RWPE1 (cell line): ENCODE measurements around the gene ACP7.

Source experiments
- CTCF ChIA-PET: fragments of 350-600 bp; sonication (Branson Sonifier 250); formaldehyde crosslinking; extraction: SDS; loops from one replicate; lab custom pipeline; 2021; lab: Yijun Ruan, JAX
- POLR2A ChIA-PET: fragments of 400-600 bp; formaldehyde crosslinking; extraction: SDS; loops from one replicate; lab custom pipeline; 2020; ENCODE audit warnings: antibody characterized with exemption; ENCODE audit not compliant: low non-redundant PET; lab: Yijun Ruan, JAX
- DNase-seq: peaks from one replicate; pipeline ENCODE4 v3.0.0; 2012; ENCODE audit warnings: low spot score
- H3K27ac ChIP-seq: fragments of 450-650 bp; 2 replicates; pipeline ENCODE4 v1.5.1; 2017
- CTCF ChIP-seq: fragments of 450-650 bp; conservative IDR thresholded peaks from 2 replicates; pipeline ENCODE4 v1.5.1; 2017; ENCODE audit warnings: low read depth, mild to moderate bottlenecking

The ACP7 gene

DNA sequence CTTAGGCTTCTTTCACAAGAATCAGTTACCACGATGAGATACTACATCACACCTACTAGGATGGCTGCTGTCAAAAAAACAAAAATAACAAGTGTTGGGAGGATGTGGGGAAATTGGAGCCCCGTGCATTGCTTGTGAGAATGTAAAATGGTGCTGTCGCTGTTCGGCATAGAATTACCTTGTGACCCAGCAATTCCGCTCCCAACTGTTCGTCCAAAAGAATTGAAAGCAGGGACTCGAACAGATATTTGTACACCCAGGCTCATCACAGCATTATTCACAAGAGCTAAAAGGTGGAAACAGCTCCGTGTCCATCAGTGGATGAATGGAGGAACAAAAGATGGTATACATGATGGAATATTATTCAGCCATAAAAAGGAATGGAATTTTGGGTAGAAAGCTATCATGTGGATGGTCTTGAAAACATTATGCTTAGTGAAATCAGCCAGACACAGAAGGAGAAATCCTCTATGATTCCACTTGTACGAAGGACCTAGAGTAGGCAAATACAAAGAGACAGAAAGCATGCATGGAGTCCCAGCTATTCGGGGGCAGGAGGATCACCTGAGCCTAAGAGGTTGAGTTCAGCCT is 64.9 kb downstream of the ACP7 start:
- no peak for TF ChIP-seq CTCF
- CTCF ChIA-PET, result interaction anchor here (0.6 kb wide), 1 partner anchor 15 kb away, joined by 3 read pairs; no protein-coding TSS in a partner anchor

GRCh38 chr19:39150235-39150634 is 66.1 kb downstream of the ACP7 start:
- no peak for TF ChIP-seq CTCF
- DNase-seq, result no peak
- CTCF ChIA-PET, result no interaction called here
- POLR2A ChIA-PET, result no interaction called here
- no peak overlapping the region for H3K27ac ChIP-seq

More for the DNA sequence above, 64.9 kb downstream of the ACP7 start:
- no peak for DNase-seq
- POLR2A ChIA-PET, result no interaction called here
- H3K27ac ChIP-seq, result no peak overlapping the region

DNA sequence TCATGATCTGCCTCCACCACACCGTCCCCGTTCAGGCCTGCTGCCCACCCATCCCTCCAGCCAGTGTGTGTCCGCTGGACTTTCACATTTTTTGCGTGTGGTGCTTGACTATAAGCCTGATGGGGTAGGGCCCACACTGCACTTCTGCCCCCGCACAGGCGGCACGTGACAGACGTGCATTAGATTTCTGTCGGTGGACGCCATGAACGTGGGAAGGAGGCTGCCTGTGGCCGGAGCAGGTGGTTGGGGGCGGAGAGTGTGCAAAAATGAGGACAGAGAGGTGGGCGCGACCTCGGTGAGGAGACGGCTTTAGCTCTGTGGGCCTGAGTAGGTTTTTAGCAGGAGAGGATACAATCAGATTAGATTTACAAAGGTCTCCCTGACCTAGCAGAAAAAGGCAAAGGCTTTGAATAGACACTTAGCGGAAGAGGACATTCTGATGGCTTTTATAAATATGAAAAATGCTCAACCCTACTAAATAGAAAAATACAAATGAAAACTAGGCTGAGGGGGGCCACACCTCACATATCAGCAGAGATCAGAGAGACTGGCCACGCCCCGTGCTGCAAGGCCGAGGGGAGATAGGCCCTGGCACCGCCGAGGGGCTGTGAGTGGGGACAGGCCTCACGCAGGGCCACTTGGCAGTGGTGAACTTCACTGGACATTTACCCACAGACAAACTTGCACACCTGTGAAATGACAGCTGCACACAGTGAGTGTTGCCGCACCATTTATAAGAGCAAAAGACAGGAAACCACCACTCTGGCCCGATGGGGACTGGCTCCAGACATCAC is 66.8 kb downstream of the ACP7 start:
- TF ChIP-seq CTCF, result no peak
- no peak for DNase-seq
- ChIA-PET CTCF (no interaction called here), POLR2A (no interaction called here)
- no peak overlapping the region for H3K27ac ChIP-seq

- CTCF ChIA-PET, result no interaction called here
- no peak for TF ChIP-seq CTCF
These were observed 67.9 kb downstream of the ACP7 start for GRCh38 chr19:39152066-39152465.

GRCh38 chr19:39154100-39154628 is 70.0 kb downstream of the ACP7 start:
- ChIA-PET POLR2A (no interaction called here), CTCF (interaction anchor here (0.6 to 0.7 kb wide), 3 partner anchors 194 to 1844 kb away, joined by 3 to 4 read pairs (median 3); no protein-coding TSS in a partner anchor)
- H3K27ac ChIP-seq, result no peak overlapping the region
- TF ChIP-seq CTCF, result no peak
- DNase-seq, result no peak

More at GRCh38 chr19:39152066-39152465, 67.9 kb downstream of the ACP7 start:
- no peak for DNase-seq
- no peak overlapping the region for H3K27ac ChIP-seq
- POLR2A ChIA-PET, result no interaction called here

DNA sequence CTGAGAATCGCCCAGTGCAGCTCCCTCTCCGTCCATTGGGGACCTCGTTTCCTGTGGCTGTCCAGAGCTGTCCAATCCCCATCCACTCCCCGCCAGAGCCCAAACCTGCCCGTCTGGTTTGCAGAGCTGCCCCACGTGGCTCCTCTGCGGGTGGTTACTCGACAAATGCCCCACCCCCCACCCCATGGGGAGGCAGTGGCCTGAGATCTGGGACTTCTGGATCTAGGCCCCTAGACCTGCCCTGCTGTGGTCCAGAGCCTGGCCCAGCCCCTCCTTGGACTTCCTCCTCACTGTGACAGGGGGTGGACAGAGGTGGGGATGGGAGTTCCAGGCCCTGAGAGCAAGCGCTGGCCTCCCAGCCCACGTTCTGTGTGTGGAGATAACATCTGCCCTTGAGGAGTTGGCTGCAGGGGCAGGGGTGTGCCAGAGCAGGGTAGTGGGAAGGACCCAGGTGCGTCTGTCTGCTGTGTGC is 70.5 kb downstream of the ACP7 start:
- TF ChIP-seq CTCF, result no peak
- ChIA-PET CTCF (interaction anchor here (0.6 to 0.7 kb wide), 3 partner anchors 194 to 1844 kb away, joined by 3 to 4 read pairs (median 3); no protein-coding TSS in a partner anchor), POLR2A (no interaction called here)
- H3K27ac ChIP-seq, result peak overlapping the region; percentile 61
- DNase-seq, result peak; percentile 74
